ENCODE results near the gene VEGFA.

Gene VEGFA

DNA sequence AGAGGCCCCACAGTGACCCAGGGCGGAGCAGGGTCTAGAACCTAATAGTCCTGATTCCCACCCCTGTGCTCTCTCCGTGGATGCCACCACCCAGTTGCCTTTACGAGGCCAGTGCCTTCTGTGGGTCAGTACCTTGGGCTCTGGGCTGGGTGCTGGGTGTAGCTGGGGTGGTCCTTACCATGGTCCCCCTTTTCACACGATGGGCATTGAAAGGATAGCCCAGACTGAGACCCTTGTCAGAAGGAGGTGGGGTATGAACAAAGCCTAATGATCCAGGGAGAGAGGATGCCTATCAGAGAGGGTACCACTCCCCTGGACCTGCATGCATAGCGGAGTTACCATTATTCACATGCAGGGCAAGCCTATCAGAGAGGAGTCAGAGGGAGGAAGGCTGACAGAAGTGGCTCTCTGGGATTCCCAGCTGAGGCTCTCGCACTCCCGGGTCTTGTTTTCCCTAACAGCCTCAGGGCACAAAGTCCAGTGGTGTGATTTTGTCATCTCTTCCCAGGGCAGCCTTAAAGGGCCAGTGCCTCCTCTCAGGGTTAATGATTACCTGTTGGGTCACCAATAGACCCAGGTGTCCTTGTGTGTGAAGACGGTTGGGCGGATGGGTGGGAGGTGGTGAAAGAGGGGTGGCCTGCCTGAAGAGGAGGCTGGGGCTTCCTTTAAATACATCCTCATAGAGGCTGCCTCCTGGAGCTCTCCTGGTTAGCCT lies 36.2 kb downstream of the VEGFA start:
- Histone ChIP-seq H3K23ac (ENCODE audit: low read length) (no peak overlapping the region), H3K4me2 (ENCODE audit: low read length) (no peak overlapping the region), H3K4me1 (ENCODE audit: control insufficient read depth, low read depth, low read length) (no peaks in the 10 kb centered on the region), H3K27me3 (ENCODE audit: insufficient read depth, low read length, poor library complexity) (no peaks in the 10 kb centered on the region), H2BK120ac (ENCODE audit: low read depth, low read length) (no peak overlapping the region), H2BK5ac (ENCODE audit: low read length) (no peak overlapping the region), H3K9ac (ENCODE audit: low read length) (no peak overlapping the region), H2AK5ac (ENCODE audit: low read length) (no peak overlapping the region), H3K18ac (ENCODE audit: low read length) (no peak overlapping the region), H3K79me1 (ENCODE audit: low read length) (no peaks in the 10 kb centered on the region), H3K56ac (ENCODE audit: low read length) (no peak overlapping the region), H4K5ac (ENCODE audit: low read length) (no peak overlapping the region), H4K8ac (ENCODE audit: low read depth, low read length) (no peak overlapping the region), H3K4me3 (ENCODE audit: low read length) (no peak overlapping the region), H3K36me3 (ENCODE audit: control insufficient read depth, insufficient read depth, low read length) (no peaks in the 10 kb centered on the region), H2BK15ac (replicated peaks; ENCODE audit: low read depth) (no peak overlapping the region), H3K27ac (ENCODE audit: low read depth, low read length) (no peak overlapping the region), H3K79me2 (ENCODE audit: control insufficient read depth, insufficient read depth, low read length) (no peaks in the 10 kb centered on the region), H3K4ac (ENCODE audit: low read depth, low read length) (no peak overlapping the region)
- peak; percentile 37 for DNase-seq
- WGBS (ENCODE audit: extremely low coverage, insufficient coverage, low lambda C conversion rate), result no CpG with 5 or more reads among the region's 9 CpGs

DNA sequence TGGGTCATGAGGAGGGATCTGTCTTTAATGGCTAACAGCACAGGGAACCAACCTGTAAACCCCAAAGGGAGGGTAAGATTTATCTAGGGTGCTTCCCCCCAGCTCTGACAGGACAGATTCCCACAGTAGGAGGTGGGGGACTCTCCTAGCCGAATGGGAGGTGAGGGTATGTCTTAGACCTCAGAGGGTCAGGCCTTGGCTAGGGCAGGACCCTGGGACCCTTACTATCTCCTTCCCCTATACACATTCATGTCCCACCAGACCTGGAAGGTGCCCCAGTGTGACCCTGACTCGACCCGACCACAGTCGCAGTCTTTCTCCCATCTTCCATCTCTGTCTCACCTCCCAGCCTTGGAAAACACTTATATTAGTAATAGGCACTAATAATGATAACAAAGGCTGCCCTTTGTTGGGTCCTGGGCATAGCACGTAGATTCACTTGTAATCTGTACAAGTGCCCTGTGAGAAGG lies 36.8 kb downstream of the VEGFA start:
- no peaks in the 10 kb centered on the region for H3K4me1 ChIP-seq (ENCODE audit: control insufficient read depth, low read depth, low read length)
- H2BK120ac ChIP-seq (ENCODE audit: low read depth, low read length), result no peak overlapping the region
- H2AK5ac ChIP-seq (ENCODE audit: low read length), result no peak overlapping the region
- no peak overlapping the region for H4K5ac ChIP-seq (ENCODE audit: low read length)
- H3K4me2 ChIP-seq (ENCODE audit: low read length), result no peak overlapping the region
- no peak for DNase-seq
- H2BK15ac ChIP-seq (replicated peaks; ENCODE audit: low read depth), result no peak overlapping the region
- H3K4me3 ChIP-seq (ENCODE audit: low read length), result no peak overlapping the region
- no peak overlapping the region for H3K9ac ChIP-seq (ENCODE audit: low read length)
- no peak overlapping the region for H4K8ac ChIP-seq (ENCODE audit: low read depth, low read length)
- no peak overlapping the region for H2BK5ac ChIP-seq (ENCODE audit: low read length)
- no peaks in the 10 kb centered on the region for H3K79me2 ChIP-seq (ENCODE audit: control insufficient read depth, insufficient read depth, low read length)
- H3K56ac ChIP-seq (ENCODE audit: low read length), result no peak overlapping the region
- H3K4ac ChIP-seq (ENCODE audit: low read depth, low read length), result no peak overlapping the region
- H3K27me3 ChIP-seq (ENCODE audit: insufficient read depth, low read length, poor library complexity), result no peaks in the 10 kb centered on the region
- no peak overlapping the region for H3K18ac ChIP-seq (ENCODE audit: low read length)
- H3K79me1 ChIP-seq (ENCODE audit: low read length), result no peaks in the 10 kb centered on the region
- no peaks in the 10 kb centered on the region for H3K36me3 ChIP-seq (ENCODE audit: control insufficient read depth, insufficient read depth, low read length)
- no CpG with 5 or more reads among the region's 5 CpGs for WGBS (ENCODE audit: extremely low coverage, insufficient coverage, low lambda C conversion rate)
- H3K27ac ChIP-seq (ENCODE audit: low read depth, low read length), result no peak overlapping the region
- no peak overlapping the region for H3K23ac ChIP-seq (ENCODE audit: low read length)

DNA sequence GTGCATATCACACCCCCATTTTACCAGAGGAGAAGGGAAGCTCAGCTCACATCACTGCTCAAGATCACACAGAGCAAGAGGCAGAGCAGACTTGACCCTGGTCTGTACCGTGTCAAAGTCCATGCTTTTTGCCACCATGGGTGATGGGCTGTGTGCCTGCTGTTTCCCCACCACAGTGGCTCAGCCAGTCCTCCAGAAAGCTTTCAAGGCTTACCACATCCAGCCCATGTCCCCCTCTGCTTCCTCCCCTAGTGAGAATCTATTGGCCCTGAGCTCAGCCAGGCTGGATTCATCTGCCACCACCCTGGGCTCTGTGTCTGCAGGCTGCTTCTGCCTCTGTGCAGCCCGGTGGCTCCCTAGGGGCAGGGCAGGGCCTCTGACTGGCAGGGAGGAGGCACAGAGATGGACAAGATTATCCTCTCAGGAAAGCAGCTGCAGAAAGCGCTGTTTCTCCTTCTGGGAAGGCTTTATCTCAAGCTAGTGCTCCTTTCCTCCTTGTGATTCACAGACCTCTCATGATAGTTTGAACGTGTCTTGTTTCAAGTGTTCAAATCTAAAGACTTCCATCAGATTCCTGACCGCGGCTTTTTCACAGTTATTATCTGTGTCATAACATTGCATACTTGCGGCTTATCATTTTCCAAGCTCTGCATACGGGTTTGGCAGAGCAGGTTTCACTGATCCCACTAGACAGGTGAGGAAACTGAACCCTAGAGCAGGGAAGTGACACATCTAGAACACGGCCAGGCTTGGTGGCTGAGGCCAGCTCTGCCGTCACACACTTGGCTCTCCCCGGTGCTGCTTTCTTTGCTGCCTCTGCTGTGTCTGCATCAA lies 37.4 kb downstream of the VEGFA start:
- Histone ChIP-seq H3K4me3 (ENCODE audit: low read length) (no peak overlapping the region), H3K56ac (ENCODE audit: low read length) (no peak overlapping the region), H3K79me1 (ENCODE audit: low read length) (no peaks in the 10 kb centered on the region), H3K4me1 (ENCODE audit: control insufficient read depth, low read depth, low read length) (no peaks in the 10 kb centered on the region), H3K9ac (ENCODE audit: low read length) (no peak overlapping the region), H2BK15ac (replicated peaks; ENCODE audit: low read depth) (no peak overlapping the region), H4K8ac (ENCODE audit: low read depth, low read length) (no peak overlapping the region), H3K36me3 (ENCODE audit: control insufficient read depth, insufficient read depth, low read length) (no peaks in the 10 kb centered on the region), H3K4ac (ENCODE audit: low read depth, low read length) (no peak overlapping the region), H2AK5ac (ENCODE audit: low read length) (no peak overlapping the region), H3K79me2 (ENCODE audit: control insufficient read depth, insufficient read depth, low read length) (no peaks in the 10 kb centered on the region), H3K4me2 (ENCODE audit: low read length) (no peak overlapping the region), H2BK120ac (ENCODE audit: low read depth, low read length) (no peak overlapping the region), H3K27ac (ENCODE audit: low read depth, low read length) (no peak overlapping the region), H4K5ac (ENCODE audit: low read length) (no peak overlapping the region), H3K18ac (ENCODE audit: low read length) (no peak overlapping the region), H3K27me3 (ENCODE audit: insufficient read depth, low read length, poor library complexity) (no peaks in the 10 kb centered on the region), H2BK5ac (ENCODE audit: low read length) (no peak overlapping the region), H3K23ac (ENCODE audit: low read length) (no peak overlapping the region)
- DNase-seq, result no peak
- WGBS (ENCODE audit: extremely low coverage, insufficient coverage, low lambda C conversion rate), result no CpG with 5 or more reads among the region's 11 CpGs

DNA sequence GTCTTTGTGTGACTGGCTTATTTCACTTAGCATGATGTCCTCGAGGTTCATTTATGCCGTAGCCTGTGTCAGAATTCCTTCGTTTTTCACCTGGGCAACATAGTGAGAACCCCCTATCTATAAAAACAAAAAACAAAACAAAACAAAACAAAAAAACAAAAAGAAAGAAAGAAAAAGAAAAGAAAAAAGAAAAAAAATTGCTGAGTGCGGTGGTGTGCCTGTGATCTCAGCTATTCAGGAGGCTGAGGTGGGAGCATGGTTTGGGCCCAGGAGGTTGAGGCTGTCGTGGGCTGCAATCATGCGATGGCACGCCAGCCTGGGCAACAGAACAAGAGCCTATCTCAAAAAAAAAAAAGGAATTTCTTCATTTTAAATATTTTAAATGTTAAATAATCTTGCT lies 38.4 kb downstream of the VEGFA start:
- Histone ChIP-seq H2BK120ac (ENCODE audit: low read depth, low read length) (no peak overlapping the region), H3K4ac (ENCODE audit: low read depth, low read length) (no peak overlapping the region), H3K36me3 (ENCODE audit: control insufficient read depth, insufficient read depth, low read length) (no peaks in the 10 kb centered on the region), H3K79me1 (ENCODE audit: low read length) (no peaks in the 10 kb centered on the region), H3K56ac (ENCODE audit: low read length) (no peak overlapping the region), H3K18ac (ENCODE audit: low read length) (no peak overlapping the region), H2BK5ac (ENCODE audit: low read length) (no peak overlapping the region), H3K23ac (ENCODE audit: low read length) (no peak overlapping the region), H4K8ac (ENCODE audit: low read depth, low read length) (no peak overlapping the region), H3K4me2 (ENCODE audit: low read length) (no peak overlapping the region), H3K4me1 (ENCODE audit: control insufficient read depth, low read depth, low read length) (no peaks in the 10 kb centered on the region), H3K27ac (ENCODE audit: low read depth, low read length) (no peak overlapping the region), H3K4me3 (ENCODE audit: low read length) (no peak overlapping the region), H2BK15ac (replicated peaks; ENCODE audit: low read depth) (no peak overlapping the region), H2AK5ac (ENCODE audit: low read length) (no peak overlapping the region), H3K79me2 (ENCODE audit: control insufficient read depth, insufficient read depth, low read length) (no peaks in the 10 kb centered on the region), H4K5ac (ENCODE audit: low read length) (no peak overlapping the region), H3K9ac (ENCODE audit: low read length) (no peak overlapping the region), H3K27me3 (ENCODE audit: insufficient read depth, low read length, poor library complexity) (no peaks in the 10 kb centered on the region)
- DNase-seq, result no peak
- no CpG with 5 or more reads among the region's 7 CpGs for WGBS (ENCODE audit: extremely low coverage, insufficient coverage, low lambda C conversion rate)

DNA sequence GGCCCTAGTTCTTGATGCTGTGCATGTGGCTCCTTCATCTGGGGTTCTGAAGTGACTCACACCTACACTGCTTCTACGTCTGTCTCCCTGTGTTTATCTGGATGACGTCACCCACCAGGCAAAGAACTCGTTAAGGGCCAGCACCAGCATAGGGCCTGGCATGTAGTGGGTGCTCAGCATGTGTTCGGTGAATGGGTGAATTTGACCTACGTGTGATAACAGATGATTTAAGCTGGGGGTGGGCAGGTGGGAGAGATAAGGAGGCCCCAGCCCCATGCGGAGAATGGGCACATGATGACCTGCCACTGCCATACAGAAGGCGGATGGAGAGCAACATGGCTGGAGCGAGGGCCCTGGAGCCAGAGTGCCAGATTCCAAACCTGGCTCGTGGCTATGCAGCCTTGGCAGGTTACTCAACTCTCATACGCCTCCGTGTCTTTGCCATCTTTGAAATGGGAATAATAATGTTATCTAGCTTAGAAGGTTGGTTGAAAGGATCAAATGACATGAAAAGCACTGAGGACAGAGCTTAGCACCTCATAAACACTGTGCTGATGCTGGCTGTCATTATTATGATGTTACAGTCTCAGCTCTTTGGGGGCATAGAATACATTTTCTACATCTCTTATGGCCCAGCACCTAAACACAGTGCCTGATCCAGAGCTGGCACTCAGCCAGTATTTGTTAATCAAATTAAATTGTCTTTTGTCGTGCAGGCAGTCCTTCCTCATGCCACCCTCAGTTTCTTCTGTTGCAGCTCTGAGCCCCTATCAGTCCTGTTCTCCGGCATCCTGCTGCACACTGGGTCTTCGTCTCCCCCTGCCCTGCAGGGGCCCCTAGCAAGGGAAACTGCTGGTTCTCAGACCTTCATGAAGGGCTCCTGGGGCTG lies 39.6 kb downstream of the VEGFA start:
- Histone ChIP-seq H3K18ac (ENCODE audit: low read length) (no peak overlapping the region), H3K36me3 (ENCODE audit: control insufficient read depth, insufficient read depth, low read length) (no peaks in the 10 kb centered on the region), H3K56ac (ENCODE audit: low read length) (no peak overlapping the region), H2AK5ac (ENCODE audit: low read length) (no peak overlapping the region), H3K23ac (ENCODE audit: low read length) (no peak overlapping the region), H4K8ac (ENCODE audit: low read depth, low read length) (no peak overlapping the region), H3K4me2 (ENCODE audit: low read length) (no peak overlapping the region), H3K4me1 (ENCODE audit: control insufficient read depth, low read depth, low read length) (no peaks in the 10 kb centered on the region), H3K79me1 (ENCODE audit: low read length) (no peaks in the 10 kb centered on the region), H2BK120ac (ENCODE audit: low read depth, low read length) (no peak overlapping the region), H3K9ac (ENCODE audit: low read length) (no peak overlapping the region), H2BK5ac (ENCODE audit: low read length) (no peak overlapping the region), H3K4me3 (ENCODE audit: low read length) (no peak overlapping the region), H3K27me3 (ENCODE audit: insufficient read depth, low read length, poor library complexity) (no peaks in the 10 kb centered on the region), H4K5ac (ENCODE audit: low read length) (no peak overlapping the region), H3K4ac (ENCODE audit: low read depth, low read length) (no peak overlapping the region), H3K27ac (ENCODE audit: low read depth, low read length) (no peak overlapping the region), H2BK15ac (replicated peaks; ENCODE audit: low read depth) (no peak overlapping the region), H3K79me2 (ENCODE audit: control insufficient read depth, insufficient read depth, low read length) (no peaks in the 10 kb centered on the region)
- WGBS (ENCODE audit: extremely low coverage, insufficient coverage, low lambda C conversion rate), result no CpG with 5 or more reads among the region's 14 CpGs
- DNase-seq, result peak; percentile 52

Data from mesendoderm (in vitro differentiated cells).